GM19099 (cell line): ENCODE data around the gene SLC25A10.

ENCODE experiments used
- POLR2A ChIP-seq: IDR thresholded peaks from 3 replicates; pipeline ENCODE4 v1.6.1; 2011; ENCODE audit warnings: low read depth; ENCODE audit not compliant: insufficient read length; ENCODE audit errors: extremely low read depth

Gene SLC25A10

GRCh38 chr17:81697261-81698044 is 14.6 kb upstream of the SLC25A10 start:
- no peak for TF ChIP-seq POLR2A

DNA sequence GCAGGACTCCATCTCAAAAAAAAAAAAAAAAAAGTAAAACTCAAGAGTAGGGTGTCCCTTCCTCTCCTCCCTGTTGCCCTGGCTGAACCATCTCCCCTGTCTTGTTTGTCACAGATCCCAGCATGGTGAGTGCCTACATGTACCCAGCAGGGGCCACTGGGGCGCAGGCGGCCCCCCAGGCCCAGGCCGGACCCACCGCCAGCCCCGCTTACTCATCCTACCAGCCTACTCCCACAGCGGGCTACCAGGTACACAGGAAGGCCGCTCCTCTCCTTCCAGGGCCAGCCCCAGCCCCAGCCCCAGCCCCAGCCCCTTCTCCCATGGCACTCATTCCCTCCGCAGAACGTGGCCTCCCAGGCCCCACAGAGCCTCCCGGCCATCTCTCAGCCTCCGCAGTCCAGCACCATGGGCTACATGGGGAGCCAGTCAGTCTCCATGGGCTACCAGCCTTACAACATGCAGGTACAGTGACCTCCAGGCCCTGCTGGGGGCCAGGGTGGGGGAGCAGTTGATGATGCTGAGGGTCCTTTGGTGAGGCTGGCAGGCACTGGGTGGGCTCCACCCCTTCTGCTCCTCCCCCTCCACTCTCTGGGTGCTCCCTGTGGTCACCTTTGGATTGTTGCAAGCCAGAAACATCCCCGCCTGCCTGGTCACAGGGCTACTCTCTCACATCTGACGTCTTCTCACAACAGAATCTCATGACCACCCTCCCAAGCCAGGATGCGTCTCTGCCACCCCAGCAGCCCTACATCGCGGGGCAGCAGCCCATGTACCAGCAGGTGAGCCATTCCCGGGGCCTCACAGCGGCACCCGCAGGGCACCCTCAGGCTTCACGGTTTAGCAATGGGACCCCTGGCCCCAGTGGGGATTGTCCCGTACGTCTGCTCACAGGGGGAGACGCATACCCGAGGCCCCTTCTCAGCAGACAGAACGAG is 11.5 kb upstream of the SLC25A10 start:
- TF ChIP-seq POLR2A = no peak

- no peak for TF ChIP-seq POLR2A
These were observed 10.6 kb upstream of the SLC25A10 start for GRCh38 chr17:81701288-81702071.

GRCh38 chr17:81702934-81703746 is 8.9 kb upstream of the SLC25A10 start, which contains the start of gene MRPL12:
TSS of gene MRPL12 (plus strand) at chr17:81703367. CDS start at chr17:81703502, 135 bp downstream.
- peak; percentile 98 for TF ChIP-seq POLR2A

DNA sequence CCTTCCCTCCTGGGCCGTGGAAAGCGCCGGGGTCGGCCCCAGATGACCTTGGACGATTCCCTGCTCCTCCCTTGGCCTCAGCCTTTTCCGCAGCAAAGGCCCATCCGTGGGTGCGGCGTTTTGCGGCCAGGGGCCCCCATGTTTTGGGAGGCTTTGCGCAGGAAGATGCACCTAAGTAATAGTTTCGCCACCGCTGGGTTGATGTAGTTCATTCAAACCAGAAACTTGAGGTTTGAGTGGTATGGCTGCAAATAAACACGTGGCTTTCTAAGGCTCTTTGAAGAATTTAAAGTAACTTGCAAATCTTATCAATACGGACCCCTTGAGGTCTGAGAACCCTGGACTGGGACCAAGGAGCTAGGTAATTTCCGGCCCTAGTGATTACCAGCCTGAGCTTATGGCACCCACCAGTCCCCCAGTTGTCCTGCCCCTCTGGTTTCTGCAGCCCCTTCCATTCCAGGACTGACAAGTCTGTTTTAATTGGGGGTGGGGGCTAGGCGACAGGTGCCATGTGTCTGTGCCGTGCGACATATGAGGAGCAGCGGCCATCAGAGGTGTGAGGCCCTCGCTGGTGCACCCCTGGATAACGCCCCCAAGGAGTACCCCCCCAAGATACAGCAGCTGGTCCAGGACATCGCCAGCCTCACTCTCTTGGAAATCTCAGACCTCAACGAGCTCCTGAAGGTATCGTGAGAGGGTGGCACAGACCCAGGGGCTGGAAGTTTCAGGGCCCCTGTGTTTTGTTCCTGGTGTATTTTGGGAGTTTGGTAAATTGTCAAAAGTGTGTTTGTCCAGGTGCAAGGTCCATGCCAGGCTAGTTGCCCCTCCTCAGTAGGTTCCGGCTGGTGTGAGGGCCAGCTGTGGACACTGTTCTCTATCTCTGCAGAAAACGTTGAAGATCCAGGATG is 8.1 kb upstream of the SLC25A10 start:
- no peak for TF ChIP-seq POLR2A

DNA sequence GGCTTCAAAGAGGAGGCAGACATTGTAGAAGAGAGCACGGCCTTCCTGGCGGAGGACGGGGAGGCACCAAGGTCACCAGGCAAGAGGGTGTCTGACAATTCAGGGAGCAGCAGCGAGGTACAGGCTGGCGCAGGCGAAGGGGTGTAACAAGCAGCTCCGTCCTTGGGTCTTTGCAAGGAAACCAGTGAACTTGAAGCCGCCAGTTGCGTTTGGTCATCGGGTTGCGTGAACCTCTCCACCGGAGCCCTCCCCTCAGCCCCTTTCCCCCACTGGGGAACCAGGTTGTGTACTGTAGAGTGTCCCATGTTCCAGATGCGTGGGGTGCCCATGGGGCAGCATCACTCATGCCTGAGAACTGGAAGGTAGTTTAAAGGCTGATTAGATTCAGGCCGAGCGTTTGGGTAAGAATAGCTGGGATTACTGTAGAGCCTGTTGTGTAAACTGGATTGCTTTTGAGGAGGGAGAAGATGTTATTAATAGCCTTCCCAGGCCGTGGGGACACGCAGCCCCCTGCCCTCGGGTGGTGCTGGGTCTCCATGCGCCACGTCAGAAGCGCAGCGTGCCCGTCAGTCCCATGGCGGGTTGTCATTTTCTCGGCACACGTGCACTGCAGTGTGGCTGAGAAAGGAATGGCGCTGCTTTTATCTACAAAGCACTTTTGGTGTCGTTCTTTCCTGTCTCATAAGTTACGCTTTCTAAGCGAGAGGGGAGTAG is 6.4 kb upstream of the SLC25A10 start:
- no peak for TF ChIP-seq POLR2A

DNA sequence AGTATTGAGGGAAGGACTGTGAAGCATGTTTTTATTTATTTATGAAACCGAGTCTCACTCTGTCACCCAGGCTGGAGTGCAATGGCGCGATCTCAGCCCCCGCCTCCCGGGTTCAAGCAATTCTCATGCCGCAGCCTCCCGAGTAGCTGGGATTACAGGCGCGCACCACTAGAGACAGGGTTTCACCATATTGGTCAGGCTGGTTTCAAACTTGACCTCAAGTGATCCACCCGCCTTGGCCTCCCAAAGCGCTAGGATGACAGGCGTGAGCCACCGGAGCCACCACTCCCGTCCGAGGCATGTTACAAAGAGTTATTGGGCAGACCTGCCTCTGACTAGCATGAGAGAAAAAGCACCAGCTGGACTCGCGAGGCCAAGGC is 5.9 kb upstream of the SLC25A10 start:
- no peak for TF ChIP-seq POLR2A

- TF ChIP-seq POLR2A = no peak
These were observed 5.1 kb upstream of the SLC25A10 start for GRCh38 chr17:81706757-81707624.

GRCh38 chr17:81707725-81708646 is 4.1 kb upstream of the SLC25A10 start:
- TF ChIP-seq POLR2A = no peak

GRCh38 chr17:81708739-81709185 is 3.3 kb upstream of the SLC25A10 start:
- no peak for TF ChIP-seq POLR2A
